ENCODE data around the gene FNBP1. TPM values are rescaled to one million over a fixed set of nuclear protein-coding genes. Genes with fewer than 3 reads are reported as not detected.

FNBP1 gene
- total and polyA plus RNA-seq, 10 of the 15 experiments (the other 5 are each of a cell fraction or from before 2014, with no cell fraction given), result 64.5 to 353 (median 179) TPM

DNA sequence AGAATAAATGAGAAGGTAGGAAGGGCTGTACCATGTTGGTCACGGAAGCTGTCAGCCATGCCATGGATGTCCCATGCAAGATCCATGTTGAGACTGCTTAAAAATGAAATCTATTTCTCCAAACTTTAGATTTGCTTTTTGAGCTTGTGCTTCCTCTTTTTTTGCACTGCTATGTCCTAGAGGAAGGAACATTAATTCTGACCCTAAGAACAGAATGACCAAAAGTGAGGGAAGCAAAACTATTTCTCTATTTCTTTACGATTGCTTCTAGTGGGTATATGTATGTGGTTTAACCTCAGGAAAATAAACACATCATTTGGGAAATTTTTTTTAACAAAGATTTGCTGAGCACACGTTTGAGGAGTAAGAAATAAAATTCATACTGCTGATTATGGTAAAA is 123.1 kb downstream of the FNBP1 start (continued):
- TF ChIP-seq POU2F2 (IDR thresholded peaks at IDR 0.05; ENCODE audit: borderline replicate concordance, low read depth, low read length) (no peak), GATAD2B (conservative IDR thresholded peaks at IDR 0.05; ENCODE audit: low read depth) (no peak), MEF2B (IDR thresholded peaks at IDR 0.05; ENCODE audit: partially characterized antibody, poor library complexity, severe bottlenecking) (no peak)

DNA sequence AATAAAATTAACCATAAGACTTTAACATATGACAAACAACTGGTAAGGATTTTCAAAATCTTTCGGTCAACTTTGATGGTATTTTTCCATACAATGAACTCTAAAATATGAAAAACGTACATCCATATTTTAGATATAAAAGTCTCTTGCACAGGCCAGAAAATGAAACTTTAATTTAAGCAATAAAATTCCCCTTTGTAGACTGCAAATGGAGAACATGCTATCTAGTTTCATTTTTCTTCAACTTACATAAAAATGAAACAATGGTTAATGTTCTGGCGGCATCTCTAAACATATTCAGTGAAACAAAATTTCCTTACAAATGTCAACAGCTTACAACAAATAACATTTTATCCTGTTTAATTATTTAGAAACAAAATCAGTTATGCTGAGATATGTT is 123.7 kb downstream of the FNBP1 start:
- WGBS (ENCODE audit: insufficient coverage, insufficient replicate concordance, low lambda C conversion rate, missing lambda C conversion rate), result 49% methylated on average over 3 of the region's 3 CpGs
- no peak overlapping the region for H3K9ac ChIP-seq (ENCODE audit: control insufficient read depth, insufficient read depth, low read length)
- no TSS peak for BruUV-seq (replicated peaks)
- H3K27ac ChIP-seq (ENCODE audit: control insufficient read depth, insufficient read depth), result no peak overlapping the region
- no peaks in the 10 kb centered on the region for H3K9me3 ChIP-seq (replicated peaks; ENCODE audit: control insufficient read depth, insufficient read depth, low read length)
- peaks cover 14% of the 10 kb centered on the region for H3K79me2 ChIP-seq (ENCODE audit: control insufficient read depth, insufficient read depth, low read length)
- no peak overlapping the region for H2AFZ ChIP-seq (ENCODE audit: control insufficient read depth, low read depth, low read length)
- in situ Hi-C loops (cut with MboI), result no loop called here
- ATAC-seq (no peak), DNase-seq (ENCODE audit: low read depth, low spot score) (no peak), FAIRE-seq (no peak)
- CTCF ChIA-PET, result interaction anchor here (1.1 to 1.7 kb wide), 2 partner anchors 32 to 38 kb away, joined by 3 to 8 read pairs; no protein-coding TSS in a partner anchor
- peaks cover 15 to 53% of the 10 kb centered on the region in 2 experiments for H3K36me3 ChIP-seq (ENCODE audit: control insufficient read depth in 2 of 2, insufficient read depth in 2 of 2, low read length in 1 of 2)
- RAD21 ChIA-PET (ENCODE audit: unreplicated experiment), result interaction anchor here (0.5 to 1.0 kb wide), 3 partner anchors 8 to 34 kb away, joined by 3 to 4 read pairs (median 3); no protein-coding TSS in a partner anchor
- no peaks in the 10 kb centered on the region for H3K4me1 ChIP-seq (ENCODE audit: control insufficient read depth, insufficient read depth, low read length)
- SMC1A ChIA-PET (ENCODE audit: uncharacterized antibody, unreplicated experiment), result interaction anchor here (0.7 to 1.7 kb wide), 11 partner anchors 14 to 104 kb away, joined by 3 to 6 read pairs (median 3); no protein-coding TSS in a partner anchor
- no peaks in the 10 kb centered on the region; the same call in 1 of the 2 replicates for H4K20me1 ChIP-seq (ENCODE audit: control insufficient read depth, insufficient read depth)
- H3K4me3 ChIP-seq, result no peak overlapping the region
- no peaks in the 10 kb centered on the region for H3K27me3 ChIP-seq (replicated peaks in 1 of 2; ENCODE audit: control insufficient read depth in 2 of 2, insufficient read depth in 2 of 2, low read length in 1 of 2)
- POLR2A ChIA-PET, result interaction anchor here (0.6 to 1.2 kb wide), 3 partner anchors 14 to 127 kb away, joined by 3 read pairs; no protein-coding TSS in a partner anchor
- intact Hi-C loops (cut with micrococcal nuclease; ENCODE audit: unreplicated experiment), result no loop called here
- H3K4me2 ChIP-seq (ENCODE audit: control insufficient read depth, insufficient read depth), result no peak overlapping the region
- TF ChIP-seq, protein P1, sequence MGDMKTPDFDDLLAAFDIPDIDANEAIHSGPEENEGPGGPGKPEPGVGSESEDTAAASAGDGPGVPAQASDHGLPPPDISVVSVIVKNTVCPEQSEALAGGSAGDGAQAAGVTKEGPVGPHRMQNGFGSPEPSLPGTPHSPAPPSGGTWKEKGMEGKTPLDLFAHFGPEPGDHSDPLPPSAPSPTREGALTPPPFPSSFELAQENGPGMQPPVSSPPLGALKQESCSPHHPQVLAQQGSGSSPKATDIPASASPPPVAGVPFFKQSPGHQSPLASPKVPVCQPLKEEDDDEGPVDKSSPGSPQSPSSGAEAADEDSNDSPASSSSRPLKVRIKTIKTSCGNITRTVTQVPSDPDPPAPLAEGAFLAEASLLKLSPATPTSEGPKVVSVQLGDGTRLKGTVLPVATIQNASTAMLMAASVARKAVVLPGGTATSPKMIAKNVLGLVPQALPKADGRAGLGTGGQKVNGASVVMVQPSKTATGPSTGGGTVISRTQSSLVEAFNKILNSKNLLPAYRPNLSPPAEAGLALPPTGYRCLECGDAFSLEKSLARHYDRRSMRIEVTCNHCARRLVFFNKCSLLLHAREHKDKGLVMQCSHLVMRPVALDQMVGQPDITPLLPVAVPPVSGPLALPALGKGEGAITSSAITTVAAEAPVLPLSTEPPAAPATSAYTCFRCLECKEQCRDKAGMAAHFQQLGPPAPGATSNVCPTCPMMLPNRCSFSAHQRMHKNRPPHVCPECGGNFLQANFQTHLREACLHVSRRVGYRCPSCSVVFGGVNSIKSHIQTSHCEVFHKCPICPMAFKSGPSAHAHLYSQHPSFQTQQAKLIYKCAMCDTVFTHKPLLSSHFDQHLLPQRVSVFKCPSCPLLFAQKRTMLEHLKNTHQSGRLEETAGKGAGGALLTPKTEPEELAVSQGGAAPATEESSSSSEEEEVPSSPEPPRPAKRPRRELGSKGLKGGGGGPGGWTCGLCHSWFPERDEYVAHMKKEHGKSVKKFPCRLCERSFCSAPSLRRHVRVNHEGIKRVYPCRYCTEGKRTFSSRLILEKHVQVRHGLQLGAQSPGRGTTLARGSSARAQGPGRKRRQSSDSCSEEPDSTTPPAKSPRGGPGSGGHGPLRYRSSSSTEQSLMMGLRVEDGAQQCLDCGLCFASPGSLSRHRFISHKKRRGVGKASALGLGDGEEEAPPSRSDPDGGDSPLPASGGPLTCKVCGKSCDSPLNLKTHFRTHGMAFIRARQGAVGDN (IDR thresholded peaks at IDR 0.05), result no peak
- TF ChIP-seq KAT2A (conservative IDR thresholded peaks at IDR 0.05; ENCODE audit: control insufficient read depth, low read depth, low read length), result no peak
- TF ChIP-seq, protein P2, sequence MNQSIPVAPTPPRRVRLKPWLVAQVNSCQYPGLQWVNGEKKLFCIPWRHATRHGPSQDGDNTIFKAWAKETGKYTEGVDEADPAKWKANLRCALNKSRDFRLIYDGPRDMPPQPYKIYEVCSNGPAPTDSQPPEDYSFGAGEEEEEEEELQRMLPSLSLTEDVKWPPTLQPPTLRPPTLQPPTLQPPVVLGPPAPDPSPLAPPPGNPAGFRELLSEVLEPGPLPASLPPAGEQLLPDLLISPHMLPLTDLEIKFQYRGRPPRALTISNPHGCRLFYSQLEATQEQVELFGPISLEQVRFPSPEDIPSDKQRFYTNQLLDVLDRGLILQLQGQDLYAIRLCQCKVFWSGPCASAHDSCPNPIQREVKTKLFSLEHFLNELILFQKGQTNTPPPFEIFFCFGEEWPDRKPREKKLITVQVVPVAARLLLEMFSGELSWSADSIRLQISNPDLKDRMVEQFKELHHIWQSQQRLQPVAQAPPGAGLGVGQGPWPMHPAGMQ (IDR thresholded peaks at IDR 0.05; ENCODE audit: borderline replicate concordance), result no peak
- no peak for TF ChIP-seq MTA2 (IDR thresholded peaks at IDR 0.05; ENCODE audit: low read depth)
- TF ChIP-seq ZZZ3 (IDR thresholded peaks at IDR 0.05; ENCODE audit: control insufficient read depth, insufficient read length, low read depth), result no peak
- no peak for TF ChIP-seq ZSCAN29 (IDR thresholded peaks at IDR 0.05)
- no peak for TF ChIP-seq EZH2 (IDR thresholded peaks at IDR 0.05; ENCODE audit: borderline replicate concordance, control insufficient read depth, low read depth, low read length)
- TF ChIP-seq, protein P3, sequence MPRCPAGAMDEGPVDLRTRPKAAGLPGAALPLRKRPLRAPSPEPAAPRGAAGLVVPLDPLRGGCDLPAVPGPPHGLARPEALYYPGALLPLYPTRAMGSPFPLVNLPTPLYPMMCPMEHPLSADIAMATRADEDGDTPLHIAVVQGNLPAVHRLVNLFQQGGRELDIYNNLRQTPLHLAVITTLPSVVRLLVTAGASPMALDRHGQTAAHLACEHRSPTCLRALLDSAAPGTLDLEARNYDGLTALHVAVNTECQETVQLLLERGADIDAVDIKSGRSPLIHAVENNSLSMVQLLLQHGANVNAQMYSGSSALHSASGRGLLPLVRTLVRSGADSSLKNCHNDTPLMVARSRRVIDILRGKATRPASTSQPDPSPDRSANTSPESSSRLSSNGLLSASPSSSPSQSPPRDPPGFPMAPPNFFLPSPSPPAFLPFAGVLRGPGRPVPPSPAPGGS (IDR thresholded peaks at IDR 0.05; ENCODE audit: borderline replicate concordance, insufficient read depth, low read depth, low read length, poor library complexity, severe bottlenecking), result no peak
- TF ChIP-seq ZNF622 (IDR thresholded peaks at IDR 0.05), result no peak
- no peak for TF ChIP-seq CHD2 (IDR thresholded peaks at IDR 0.05; ENCODE audit: borderline replicate concordance, low read depth, low read length)
- TF ChIP-seq, protein P4, sequence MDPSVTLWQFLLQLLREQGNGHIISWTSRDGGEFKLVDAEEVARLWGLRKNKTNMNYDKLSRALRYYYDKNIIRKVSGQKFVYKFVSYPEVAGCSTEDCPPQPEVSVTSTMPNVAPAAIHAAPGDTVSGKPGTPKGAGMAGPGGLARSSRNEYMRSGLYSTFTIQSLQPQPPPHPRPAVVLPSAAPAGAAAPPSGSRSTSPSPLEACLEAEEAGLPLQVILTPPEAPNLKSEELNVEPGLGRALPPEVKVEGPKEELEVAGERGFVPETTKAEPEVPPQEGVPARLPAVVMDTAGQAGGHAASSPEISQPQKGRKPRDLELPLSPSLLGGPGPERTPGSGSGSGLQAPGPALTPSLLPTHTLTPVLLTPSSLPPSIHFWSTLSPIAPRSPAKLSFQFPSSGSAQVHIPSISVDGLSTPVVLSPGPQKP (IDR thresholded peaks at IDR 0.05; ENCODE audit: low read depth, low read length), result no peak
